NCI-H345 treated with DMSO at 0.1 percent for 48 hours (cell line): ENCODE data around the gene PICK1.
"Not testable (repeated sequence)": the region's sequence is repeated elsewhere in the genome, so short reads cannot be mapped to it uniquely, and the experiment has no call there.

Experiments
- DNase-seq: peaks from one replicate; lab custom pipeline; 2025; ENCODE audit not compliant: unreplicated experiment; lab: John Stamatoyannopoulos, UW

The PICK1 gene

GRCh38 chr22:38073150-38074130 is 16.2 kb downstream of the PICK1 start:
- no peak for DNase-seq

GRCh38 chr22:38074181-38075104 is 17.2 kb downstream of the PICK1 start:
- DNase-seq: no peak

- no peak for DNase-seq
Observed at GRCh38 chr22:38075105-38075825, 18.1 kb downstream of the PICK1 start.

- DNase-seq: no peak
Observed at GRCh38 chr22:38075961-38076360, 18.8 kb downstream of the PICK1 start.

- DNase-seq: no peak
Observed at GRCh38 chr22:38077096-38077495, 19.9 kb downstream of the PICK1 start.

- no peak for DNase-seq
Observed at GRCh38 chr22:38077595-38077994, 20.4 kb downstream of the PICK1 start.

GRCh38 chr22:38078046-38078840 is 21.0 kb downstream of the PICK1 start:
- no peak for DNase-seq

GRCh38 chr22:38079208-38079607 is 22.0 kb downstream of the PICK1 start:
- not testable (repeated sequence) for DNase-seq

GRCh38 chr22:38079804-38080203 is 22.6 kb downstream of the PICK1 start:
- no peak for DNase-seq

- no peak for DNase-seq
Observed at GRCh38 chr22:38080474-38080849, 23.3 kb downstream of the PICK1 start.

- no peak for DNase-seq
Observed at GRCh38 chr22:38080850-38081635, 23.8 kb downstream of the PICK1 start.

- no peak for DNase-seq
Observed at GRCh38 chr22:38081636-38081940, 24.4 kb downstream of the PICK1 start.

- DNase-seq: no peak
Observed at GRCh38 chr22:38081941-38082828, 25.0 kb downstream of the PICK1 start.

GRCh38 chr22:38082986-38083710 is 25.9 kb downstream of the PICK1 start:
- no peak for DNase-seq

- no peak for DNase-seq
Observed at GRCh38 chr22:38083931-38084631, 26.9 kb downstream of the PICK1 start, which contains the start of gene SLC16A8. TSS of gene SLC16A8 (minus strand) at chr22:38084184. CDS start at chr22:38082873, 1,311 bp downstream.

- no peak for DNase-seq
Observed at GRCh38 chr22:38085056-38085455, 27.9 kb downstream of the PICK1 start.

- no peak for DNase-seq
Observed at GRCh38 chr22:38085501-38085900, 28.3 kb downstream of the PICK1 start.
